ENCODE measurements around the gene PIK3C2B.

GRCh38 chr1:204491655-204492054 lies 3.0 kb downstream of the PIK3C2B start:
- no peak for TF ChIP-seq EZH2phosphoT487 (IDR thresholded peaks at IDR 0.05; ENCODE audit: borderline replicate concordance)
- no peak for TF ChIP-seq CTCF (conservative IDR thresholded peaks at IDR 0.05; ENCODE audit: low read length)
